MM.1S (cell line): ENCODE measurements around the gene ECSIT.

Source experiments
- CTCF ChIP-seq: fragments of 300-600 bp; sonication (generic); IDR thresholded peaks from 2 replicates; pipeline ENCODE4 v1.5.1; 2016; ENCODE audit warnings: antibody characterized with exemption, low read length, mixed read lengths
- EZH2phosphoT487 ChIP-seq: fragments of 300-600 bp; sonication (generic); IDR thresholded peaks from 2 replicates; pipeline ENCODE4 v1.6.1; 2018; ENCODE audit warnings: antibody characterized with exemption, low read length

GRCh38 chr19:11539495-11540365, 10.8 kb upstream of the ECSIT start:
- TF ChIP-seq CTCF (no peak), EZH2phosphoT487 (no peak)
